ENCODE data around the gene HSF4. TPM values are rescaled to one million over a fixed set of nuclear protein-coding genes. Genes with fewer than 3 reads are reported as not detected.

The HSF4 gene
- total RNA-seq, 4 donors from 2014 or later: 17.3 to 44.3 (median 35.1) TPM

GRCh38 chr16:67170168-67170948, 5.8 kb downstream of the HSF4 start, which contains the start of gene NOL3:
Gene NOL3, plus strand, starts transcription at chr16:67170538.
- TF ChIP-seq CTCF (IDR thresholded peaks at IDR 0.05; ENCODE audit: low read depth): no peak

GRCh38 chr16:67170949-67171649, 6.6 kb downstream of the HSF4 start:
- no peak for TF ChIP-seq CTCF (IDR thresholded peaks at IDR 0.05; ENCODE audit: low read depth)

GRCh38 chr16:67173323-67173722, 8.8 kb downstream of the HSF4 start:
- TF ChIP-seq CTCF (IDR thresholded peaks at IDR 0.05; ENCODE audit: low read depth): no peak

GRCh38 chr16:67173808-67174705, 9.5 kb downstream of the HSF4 start:
- TF ChIP-seq CTCF (IDR thresholded peaks at IDR 0.05; ENCODE audit: low read depth): no peak

GRCh38 chr16:67174706-67175231, 10.2 kb downstream of the HSF4 start:
- TF ChIP-seq CTCF (IDR thresholded peaks at IDR 0.05; ENCODE audit: low read depth): no peak

GRCh38 chr16:67176662-67177061, 12.1 kb downstream of the HSF4 start:
- no peak for TF ChIP-seq CTCF (IDR thresholded peaks at IDR 0.05; ENCODE audit: low read depth)
